GM18526 (cell line): Measurements from ENCODE around the gene TCF12.

ENCODE experiments used
- POLR2A ChIP-seq: IDR thresholded peaks from 3 replicates; pipeline ENCODE4 v1.6.1; 2011; ENCODE audit not compliant: insufficient read length; ENCODE audit errors: extremely low read depth

The TCF12 gene

GRCh38 chr15:57218826-57219576 lies 300.6 kb downstream of the TCF12 start:
- TF ChIP-seq POLR2A = no peak

DNA sequence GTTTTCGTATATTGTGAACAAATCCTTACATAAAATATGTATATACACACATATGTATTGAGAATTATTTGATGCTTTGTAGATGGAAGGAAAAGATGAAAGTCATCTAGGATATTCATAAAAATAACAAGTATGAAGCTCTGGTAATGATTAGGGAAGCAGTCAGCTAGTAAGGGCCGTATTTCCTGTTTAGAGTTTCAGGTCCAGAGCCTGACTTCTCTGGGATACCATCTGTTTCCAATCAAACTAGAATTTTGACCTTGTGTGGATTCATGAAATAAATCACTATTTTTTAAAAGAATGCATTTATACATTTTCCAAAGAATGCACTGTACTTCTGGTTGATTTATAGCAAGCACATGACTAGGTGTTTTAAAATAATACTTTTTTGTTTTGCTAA lies 301.8 kb downstream of the TCF12 start:
- no peak for TF ChIP-seq POLR2A

- no peak for TF ChIP-seq POLR2A
Observed at GRCh38 chr15:57221134-57221533, 302.7 kb downstream of the TCF12 start.

- no peak for TF ChIP-seq POLR2A
Observed at GRCh38 chr15:57223345-57223744, 304.9 kb downstream of the TCF12 start.

DNA sequence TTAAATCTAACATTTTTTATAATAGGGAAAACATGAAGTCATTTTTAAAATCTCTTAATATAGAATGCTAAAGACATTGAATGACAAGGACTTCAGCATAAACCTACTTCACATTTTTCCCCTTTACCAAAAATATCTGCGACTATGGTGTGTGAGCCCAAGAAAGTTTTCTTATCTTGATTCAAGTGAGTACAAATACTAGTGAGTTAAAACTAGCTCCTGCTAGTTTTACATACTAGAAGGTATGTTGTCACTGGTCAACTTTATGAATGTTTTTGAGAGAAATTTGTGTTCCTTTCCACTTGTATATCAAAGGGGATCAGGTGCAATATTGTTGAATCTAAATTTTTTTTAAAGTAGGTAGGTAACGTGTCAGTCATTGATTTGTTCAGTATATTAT lies 305.4 kb downstream of the TCF12 start:
- TF ChIP-seq POLR2A = no peak

- TF ChIP-seq POLR2A = no peak
Observed at GRCh38 chr15:57224664-57225063, 306.2 kb downstream of the TCF12 start.

- TF ChIP-seq POLR2A = no peak
Observed at GRCh38 chr15:57227166-57227565, 308.7 kb downstream of the TCF12 start.

DNA sequence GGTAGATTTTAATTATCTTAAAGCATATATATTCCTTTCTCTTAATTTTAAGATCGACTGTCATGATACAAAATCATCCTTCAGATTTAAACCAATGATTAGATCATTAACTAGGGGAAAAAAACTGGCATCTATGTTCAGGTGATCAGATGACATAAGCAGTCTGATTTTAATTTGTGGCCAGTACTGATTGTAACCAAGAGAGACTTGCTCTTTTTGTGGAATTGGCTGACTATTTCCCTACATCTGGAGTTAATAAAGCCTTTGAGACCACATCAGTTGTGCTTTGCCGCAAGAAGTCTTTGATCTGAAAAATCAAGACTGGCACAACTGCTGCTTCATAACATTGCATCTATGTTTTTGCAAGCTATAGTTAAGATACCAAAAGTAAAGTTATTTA lies 309.5 kb downstream of the TCF12 start:
- no peak for TF ChIP-seq POLR2A

DNA sequence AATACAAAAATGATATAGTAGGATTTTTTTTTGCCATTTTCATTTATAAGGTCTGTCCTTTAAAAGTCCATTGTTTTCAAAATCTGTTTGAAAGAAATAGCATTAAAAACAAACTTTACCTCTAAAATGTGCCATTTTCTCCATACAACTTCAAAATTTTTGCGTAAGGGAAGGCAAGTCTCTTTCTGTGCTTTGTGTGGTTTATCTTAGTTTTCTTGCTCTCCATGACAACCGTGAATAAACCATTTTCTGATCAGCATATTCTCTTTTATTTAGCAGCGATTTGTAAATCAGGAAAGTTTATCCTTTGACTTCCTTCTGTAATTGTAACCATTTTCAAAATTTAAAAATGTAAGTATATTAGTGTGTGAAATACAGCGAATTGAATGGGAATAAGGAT lies 310.0 kb downstream of the TCF12 start:
- no peak for TF ChIP-seq POLR2A

- TF ChIP-seq POLR2A = no peak
Observed at GRCh38 chr15:57229051-57229450, 310.6 kb downstream of the TCF12 start.

DNA sequence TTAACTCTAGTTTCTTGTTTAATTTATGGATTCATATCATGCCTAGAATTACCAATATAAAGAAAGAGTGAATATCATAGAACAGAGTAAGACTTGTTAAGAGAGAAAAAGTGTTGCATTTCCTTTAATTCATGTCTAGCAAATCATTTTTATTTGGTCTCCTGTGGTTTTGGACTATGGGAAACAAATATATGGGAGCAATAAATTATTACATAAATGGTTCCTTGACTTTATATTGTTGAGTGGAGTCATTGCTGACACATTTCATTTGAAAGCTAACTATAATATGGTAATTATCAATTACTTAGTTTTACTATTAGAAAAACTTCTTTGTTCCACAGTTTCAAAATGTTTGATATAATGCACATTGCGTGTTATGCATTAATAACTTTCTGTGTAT lies 313.1 kb downstream of the TCF12 start:
- no peak for TF ChIP-seq POLR2A

DNA sequence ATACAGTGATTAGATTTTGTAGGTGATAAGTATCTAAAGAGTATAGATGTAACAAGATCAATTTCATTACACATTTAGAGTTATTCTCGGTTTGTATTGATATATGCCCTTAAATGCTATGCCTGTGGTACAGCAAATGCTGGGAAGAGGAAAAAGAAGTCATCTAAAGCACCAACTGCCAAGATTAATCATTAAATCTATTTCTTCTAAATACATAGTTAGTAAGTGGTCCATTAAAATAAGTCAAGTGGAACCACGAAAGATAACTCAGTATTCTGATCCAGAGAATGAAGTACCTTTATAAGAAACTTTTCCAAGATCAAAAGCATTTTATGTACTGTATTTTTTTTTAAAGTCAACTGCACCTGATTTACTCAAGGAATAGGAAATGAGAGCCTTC lies 315.7 kb downstream of the TCF12 start:
- no peak for TF ChIP-seq POLR2A

DNA sequence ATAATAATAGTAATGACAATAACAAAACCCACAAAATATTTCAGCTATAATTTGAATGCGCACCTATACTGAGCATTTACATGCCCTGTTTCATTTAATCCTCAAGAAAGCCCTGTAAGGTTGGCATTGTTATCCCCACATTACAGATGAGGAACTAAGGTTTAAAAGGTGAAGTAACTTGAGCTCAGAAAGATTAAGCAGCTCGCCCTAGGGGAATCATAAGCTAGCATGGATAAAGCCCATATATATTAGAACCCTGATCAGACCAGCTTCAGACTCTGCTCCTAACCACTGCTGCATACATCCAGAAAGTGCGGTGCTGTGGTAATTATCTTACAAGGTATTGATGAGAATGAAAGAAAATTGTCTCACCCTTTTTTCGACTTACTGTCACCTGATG lies 316.7 kb downstream of the TCF12 start:
- no peak for TF ChIP-seq POLR2A

- TF ChIP-seq POLR2A = no peak
Observed at GRCh38 chr15:57235873-57236272, 317.4 kb downstream of the TCF12 start.

- no peak for TF ChIP-seq POLR2A
Observed at GRCh38 chr15:57236561-57237300, 318.3 kb downstream of the TCF12 start.

- TF ChIP-seq POLR2A = no peak
Observed at GRCh38 chr15:57237301-57237642, 318.8 kb downstream of the TCF12 start.

GRCh38 chr15:57237676-57238075 lies 319.2 kb downstream of the TCF12 start:
- no peak for TF ChIP-seq POLR2A
